HG03066 (cell line): Measurements from ENCODE around the gene TMIE.

ENCODE experiments used
- ATAC-seq: cut with Tn5 transposase; IDR thresholded peaks from one replicate; pipeline ENCODE4 v1.9.1; 2021; ENCODE audit warnings: low read depth; ENCODE audit not compliant: unreplicated experiment

The TMIE gene

GRCh38 chr3:46755646-46756045, 54.5 kb downstream of the TMIE start:
- ATAC-seq, result no peak

- ATAC-seq, result no peak
These were observed 55.5 kb downstream of the TMIE start for GRCh38 chr3:46756642-46757041.

- no peak for ATAC-seq
These were observed 58.3 kb downstream of the TMIE start for GRCh38 chr3:46759239-46760167.
